ENCODE data around the gene ZBTB48.
"Not testable (repeated sequence)": the region's sequence is repeated elsewhere in the genome, so short reads cannot be mapped to it uniquely, and the experiment has no call there.

Gene ZBTB48

GRCh38 chr1:6635910-6636760 lies 56.3 kb downstream of the ZBTB48 start:
- DNase-seq: no peak

- not testable (repeated sequence) for DNase-seq
Measured at GRCh38 chr1:6636778-6637177, 57.0 kb downstream of the ZBTB48 start.

- DNase-seq: no peak
Measured at GRCh38 chr1:6637770-6638169, 58.0 kb downstream of the ZBTB48 start.

- DNase-seq: no peak
Measured at GRCh38 chr1:6638226-6638625, 58.4 kb downstream of the ZBTB48 start.

Measured in NCI-H1092 (cell line).